ENCODE measurements around the gene SLC16A9.

The SLC16A9 gene

GRCh38 chr10:59692113-59692512, 17.5 kb downstream of the SLC16A9 start:
- Histone ChIP-seq H3K9me2 (replicated peaks; ENCODE audit: insufficient read depth, low read length) (no peaks in the 10 kb centered on the region), H3K27ac (ENCODE audit: low read depth, low read length) (no peak overlapping the region), H3K4me3 (ENCODE audit: insufficient read depth, low read length, poor library complexity, severe bottlenecking) (no peak overlapping the region), H3K79me2 (ENCODE audit: insufficient read depth, low read length) (no peaks in the 10 kb centered on the region), H4K20me1 (ENCODE audit: low read depth, low read length) (no peaks in the 10 kb centered on the region), H3K4me2 (ENCODE audit: low read depth, low read length, poor library complexity, severe bottlenecking) (no peak overlapping the region), H3F3A (ENCODE audit: insufficient read depth) (no peaks in the 10 kb centered on the region), H2AFZ (ENCODE audit: low read depth, low read length, severe bottlenecking) (no peak overlapping the region), H3K36me3 (ENCODE audit: low read length) (no peaks in the 10 kb centered on the region), H3K9me3 (ENCODE audit: insufficient read depth, low read length) (no peaks in the 10 kb centered on the region), H3K9ac (ENCODE audit: low read length) (no peak overlapping the region), H3K27me3 (ENCODE audit: low read length) (no peaks in the 10 kb centered on the region)
- TF ChIP-seq CTCF (IDR thresholded peaks at IDR 0.05; ENCODE audit: insufficient read depth, low read length, poor library complexity, severe bottlenecking), result no peak
- TF ChIP-seq EZH2phosphoT487 (conservative IDR thresholded peaks at IDR 0.05; ENCODE audit: low read length), result no peak

- no peak overlapping the region for H3K9ac ChIP-seq (ENCODE audit: low read length)
- TF ChIP-seq CTCF (IDR thresholded peaks at IDR 0.05; ENCODE audit: insufficient read depth, low read length, poor library complexity, severe bottlenecking) (no peak), EZH2phosphoT487 (conservative IDR thresholded peaks at IDR 0.05; ENCODE audit: low read length) (no peak)
- H3K36me3 ChIP-seq (ENCODE audit: low read length), result no peaks in the 10 kb centered on the region
- no peak overlapping the region for H3K27ac ChIP-seq (ENCODE audit: low read depth, low read length)
- H3K27me3 ChIP-seq (ENCODE audit: low read length), result no peaks in the 10 kb centered on the region
- no peak overlapping the region for H3K4me3 ChIP-seq (ENCODE audit: insufficient read depth, low read length, poor library complexity, severe bottlenecking)
- no peak overlapping the region for H3K4me2 ChIP-seq (ENCODE audit: low read depth, low read length, poor library complexity, severe bottlenecking)
- H3K79me2 ChIP-seq (ENCODE audit: insufficient read depth, low read length), result no peaks in the 10 kb centered on the region
- no peaks in the 10 kb centered on the region for H3K9me2 ChIP-seq (replicated peaks; ENCODE audit: insufficient read depth, low read length)
- no peaks in the 10 kb centered on the region for H4K20me1 ChIP-seq (ENCODE audit: low read depth, low read length)
- no peaks in the 10 kb centered on the region for H3F3A ChIP-seq (ENCODE audit: insufficient read depth)
- H2AFZ ChIP-seq (ENCODE audit: low read depth, low read length, severe bottlenecking), result no peak overlapping the region
- no peaks in the 10 kb centered on the region for H3K9me3 ChIP-seq (ENCODE audit: insufficient read depth, low read length)
These were observed 20.7 kb downstream of the SLC16A9 start for GRCh38 chr10:59688921-59689351.

- Histone ChIP-seq H2AFZ (ENCODE audit: low read depth, low read length, severe bottlenecking) (no peak overlapping the region), H3K4me3 (ENCODE audit: insufficient read depth, low read length, poor library complexity, severe bottlenecking) (no peak overlapping the region), H3K9me3 (ENCODE audit: insufficient read depth, low read length) (no peaks in the 10 kb centered on the region), H3K9ac (ENCODE audit: low read length) (no peak overlapping the region), H4K20me1 (ENCODE audit: low read depth, low read length) (no peaks in the 10 kb centered on the region), H3K36me3 (ENCODE audit: low read length) (no peaks in the 10 kb centered on the region), H3K4me2 (ENCODE audit: low read depth, low read length, poor library complexity, severe bottlenecking) (no peak overlapping the region), H3F3A (ENCODE audit: insufficient read depth) (no peaks in the 10 kb centered on the region), H3K79me2 (ENCODE audit: insufficient read depth, low read length) (no peaks in the 10 kb centered on the region), H3K27ac (ENCODE audit: low read depth, low read length) (no peak overlapping the region), H3K27me3 (ENCODE audit: low read length) (no peaks in the 10 kb centered on the region), H3K9me2 (replicated peaks; ENCODE audit: insufficient read depth, low read length) (no peaks in the 10 kb centered on the region)
- TF ChIP-seq EZH2phosphoT487 (conservative IDR thresholded peaks at IDR 0.05; ENCODE audit: low read length) (no peak), CTCF (IDR thresholded peaks at IDR 0.05; ENCODE audit: insufficient read depth, low read length, poor library complexity, severe bottlenecking) (no peak)
These were observed 22.0 kb downstream of the SLC16A9 start for GRCh38 chr10:59687657-59688056.

Data from SU-DHL-6 (cell line).